Glutamatergic neuron (in vitro differentiated cells): Measurements from ENCODE around the gene COG2. TPM values are rescaled to one million over a fixed set of nuclear protein-coding genes. Genes with fewer than 3 reads are reported as not detected.

Experiments used
- DNase-seq: peaks from one replicate; pipeline ENCODE4 v3.0.0; 2022
- H3K27ac Mint-ChIP-seq: one replicate; pipeline ENCODE4 v1.8.0; 2020; ENCODE audit warnings: mild to moderate bottlenecking, mixed read lengths, inconsistent platforms; ENCODE audit not compliant: unreplicated experiment
- H3K27me3 Mint-ChIP-seq: one replicate; pipeline ENCODE4 v1.8.0; 2020; ENCODE audit warnings: mild to moderate bottlenecking, moderate library complexity, mixed read lengths, inconsistent platforms; ENCODE audit not compliant: unreplicated experiment
- H3K36me3 Mint-ChIP-seq: one replicate; pipeline ENCODE4 v1.8.0; 2020; ENCODE audit warnings: mild to moderate bottlenecking, mixed read lengths, inconsistent platforms; ENCODE audit not compliant: unreplicated experiment
- H3K4me1 Mint-ChIP-seq: one replicate; pipeline ENCODE4 v1.8.0; 2020; ENCODE audit warnings: mild to moderate bottlenecking, low read depth, mixed read lengths, inconsistent platforms; ENCODE audit not compliant: unreplicated experiment
- H3K4me3 Mint-ChIP-seq: one replicate; pipeline ENCODE4 v1.8.0; 2020; ENCODE audit warnings: mild to moderate bottlenecking, mixed read lengths, inconsistent platforms; ENCODE audit not compliant: unreplicated experiment
- H3K9me3 Mint-ChIP-seq: one replicate; pipeline ENCODE4 v1.8.0; 2020; ENCODE audit warnings: mild to moderate bottlenecking, moderate library complexity, mixed read lengths, inconsistent platforms; ENCODE audit not compliant: unreplicated experiment
- total RNA-seq: library from RNA; stranded (reverse); fragmentation: NEBNext Ultra II Directional; extraction: Animal tissue kit (Norgen Biotek cat#: 25700); gene quantifications from one replicate; pipeline ENCODE4 v1.2.1, GENCODE V29; 2021; ENCODE audit not compliant: unreplicated experiment
- TF ChIP-seq, protein P1 (sequence below): fragments of 200-600 bp; sonication (generic); IDR thresholded peaks from one replicate; pipeline ENCODE4 v1.5.0; 2021; ENCODE audit not compliant: partially characterized antibody, unreplicated experiment

Gene COG2
- total RNA-seq, 1 donor from 2014 or later = 29.0 TPM

DNA sequence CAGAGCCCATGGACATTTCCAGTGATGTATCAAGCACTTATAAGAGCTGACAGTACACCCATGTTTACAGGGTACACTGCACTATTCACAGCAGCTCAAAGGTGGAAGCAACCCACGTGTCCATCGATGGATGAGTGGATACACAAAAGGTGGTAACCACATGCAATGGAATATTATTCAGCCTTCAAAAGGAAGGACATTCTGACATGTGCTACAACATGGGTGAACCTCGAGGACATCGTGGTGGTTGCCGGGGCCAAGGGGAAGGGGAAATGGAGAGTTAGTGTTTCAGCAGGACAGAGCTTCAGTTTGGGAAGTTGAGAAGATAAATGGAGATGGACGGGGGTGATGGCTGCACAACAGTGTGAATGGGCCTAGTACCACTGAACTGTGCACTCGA lies 62.5 kb downstream of the COG2 start:
- TF ChIP-seq, protein P1, sequence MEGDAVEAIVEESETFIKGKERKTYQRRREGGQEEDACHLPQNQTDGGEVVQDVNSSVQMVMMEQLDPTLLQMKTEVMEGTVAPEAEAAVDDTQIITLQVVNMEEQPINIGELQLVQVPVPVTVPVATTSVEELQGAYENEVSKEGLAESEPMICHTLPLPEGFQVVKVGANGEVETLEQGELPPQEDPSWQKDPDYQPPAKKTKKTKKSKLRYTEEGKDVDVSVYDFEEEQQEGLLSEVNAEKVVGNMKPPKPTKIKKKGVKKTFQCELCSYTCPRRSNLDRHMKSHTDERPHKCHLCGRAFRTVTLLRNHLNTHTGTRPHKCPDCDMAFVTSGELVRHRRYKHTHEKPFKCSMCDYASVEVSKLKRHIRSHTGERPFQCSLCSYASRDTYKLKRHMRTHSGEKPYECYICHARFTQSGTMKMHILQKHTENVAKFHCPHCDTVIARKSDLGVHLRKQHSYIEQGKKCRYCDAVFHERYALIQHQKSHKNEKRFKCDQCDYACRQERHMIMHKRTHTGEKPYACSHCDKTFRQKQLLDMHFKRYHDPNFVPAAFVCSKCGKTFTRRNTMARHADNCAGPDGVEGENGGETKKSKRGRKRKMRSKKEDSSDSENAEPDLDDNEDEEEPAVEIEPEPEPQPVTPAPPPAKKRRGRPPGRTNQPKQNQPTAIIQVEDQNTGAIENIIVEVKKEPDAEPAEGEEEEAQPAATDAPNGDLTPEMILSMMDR = no peak
- H3K27ac Mint-ChIP-seq = no peak overlapping the region
- H3K27me3 Mint-ChIP-seq = peaks cover 3% of the 10 kb centered on the region
- H3K9me3 Mint-ChIP-seq = peaks cover 8% of the 10 kb centered on the region
- peak overlapping the region; percentile 41 for H3K4me3 Mint-ChIP-seq
- peaks cover 8% of the 10 kb centered on the region for H3K4me1 Mint-ChIP-seq
- peaks cover 8% of the 10 kb centered on the region for H3K36me3 Mint-ChIP-seq
- no peak for DNase-seq

DNA sequence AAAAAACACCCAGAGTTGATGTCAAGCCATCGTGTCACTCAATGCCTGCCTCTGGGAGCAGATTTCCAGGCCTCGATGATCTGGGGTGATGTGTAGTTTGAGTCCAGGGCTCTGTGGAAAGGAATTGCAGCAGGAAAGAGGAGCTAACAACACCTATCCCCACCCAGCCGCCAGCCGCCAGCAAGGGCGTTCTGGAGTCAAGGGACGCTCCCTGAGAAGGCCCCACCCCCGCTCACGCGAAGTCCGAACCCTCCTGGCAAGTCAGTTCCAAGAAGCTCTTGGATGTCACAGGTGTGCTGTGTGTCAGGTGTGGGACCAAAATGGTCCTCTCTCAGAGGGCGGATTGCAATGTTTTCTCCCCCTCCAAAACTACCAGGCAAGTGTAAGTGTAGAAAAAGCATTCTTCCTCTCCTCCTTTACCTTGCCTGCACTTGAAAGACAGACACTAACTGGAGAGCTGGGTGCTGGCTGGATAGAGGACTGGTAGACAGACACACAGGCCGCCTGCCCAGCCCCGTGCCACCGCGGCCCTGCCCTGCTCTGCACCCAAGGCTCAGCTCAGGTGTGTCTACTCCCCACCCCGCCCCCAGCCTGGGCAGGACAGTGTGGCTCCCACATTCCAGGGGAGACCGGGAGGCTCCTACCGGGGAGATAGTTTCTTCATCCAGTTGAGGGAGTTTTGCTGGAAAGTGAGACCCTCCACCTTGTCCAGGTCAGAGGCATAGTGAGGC lies 63.2 kb downstream of the COG2 start:
- Mint-ChIP-seq H3K4me1 (peaks cover 8% of the 10 kb centered on the region), H3K36me3 (peaks cover 8% of the 10 kb centered on the region), H3K27me3 (peaks cover 3% of the 10 kb centered on the region), H3K9me3 (peaks cover 8% of the 10 kb centered on the region), H3K4me3 (no peak overlapping the region), H3K27ac (no peak overlapping the region)
- DNase-seq = no peak
- TF ChIP-seq, protein P1 = no peak

DNA sequence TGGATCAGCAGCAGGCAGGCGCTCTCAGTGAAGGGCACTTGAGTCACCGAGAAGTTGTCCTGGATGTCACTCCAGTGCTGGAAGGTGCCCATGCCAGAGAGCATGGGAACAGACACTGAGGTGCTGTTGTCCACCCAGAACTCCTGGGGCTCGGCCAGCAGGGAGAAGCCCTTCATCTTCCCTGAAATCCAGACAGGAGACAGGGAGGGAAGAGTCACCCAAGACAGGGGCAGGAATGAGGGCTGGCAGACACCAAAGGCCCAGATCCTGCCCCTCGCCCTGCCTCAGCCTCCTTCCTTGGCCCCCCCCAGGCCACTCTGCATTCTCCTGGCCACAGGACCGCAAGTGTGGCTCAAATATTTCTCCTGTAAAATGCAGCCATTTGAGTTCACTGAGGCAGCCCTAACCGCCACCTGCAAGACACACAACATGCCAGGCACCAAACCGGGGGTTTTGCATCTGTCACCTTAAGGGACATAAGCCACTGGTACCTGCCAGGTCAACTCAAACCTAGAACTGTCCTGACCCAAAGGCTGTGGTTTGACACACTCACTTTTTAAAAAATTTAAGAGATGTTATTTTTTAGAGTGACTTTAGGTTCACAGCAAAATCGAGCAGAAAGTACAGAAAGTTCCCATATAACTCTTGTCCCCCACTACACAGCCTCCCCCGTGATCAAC lies 63.9 kb downstream of the COG2 start:
- peaks cover 8% of the 10 kb centered on the region for H3K36me3 Mint-ChIP-seq
- H3K9me3 Mint-ChIP-seq = peaks cover 8% of the 10 kb centered on the region
- peaks cover 8% of the 10 kb centered on the region for H3K4me1 Mint-ChIP-seq
- TF ChIP-seq, protein P1 = no peak
- DNase-seq = no peak
- peaks cover 3% of the 10 kb centered on the region for H3K27me3 Mint-ChIP-seq
- no peak overlapping the region for H3K27ac Mint-ChIP-seq
- no peak overlapping the region for H3K4me3 Mint-ChIP-seq

DNA sequence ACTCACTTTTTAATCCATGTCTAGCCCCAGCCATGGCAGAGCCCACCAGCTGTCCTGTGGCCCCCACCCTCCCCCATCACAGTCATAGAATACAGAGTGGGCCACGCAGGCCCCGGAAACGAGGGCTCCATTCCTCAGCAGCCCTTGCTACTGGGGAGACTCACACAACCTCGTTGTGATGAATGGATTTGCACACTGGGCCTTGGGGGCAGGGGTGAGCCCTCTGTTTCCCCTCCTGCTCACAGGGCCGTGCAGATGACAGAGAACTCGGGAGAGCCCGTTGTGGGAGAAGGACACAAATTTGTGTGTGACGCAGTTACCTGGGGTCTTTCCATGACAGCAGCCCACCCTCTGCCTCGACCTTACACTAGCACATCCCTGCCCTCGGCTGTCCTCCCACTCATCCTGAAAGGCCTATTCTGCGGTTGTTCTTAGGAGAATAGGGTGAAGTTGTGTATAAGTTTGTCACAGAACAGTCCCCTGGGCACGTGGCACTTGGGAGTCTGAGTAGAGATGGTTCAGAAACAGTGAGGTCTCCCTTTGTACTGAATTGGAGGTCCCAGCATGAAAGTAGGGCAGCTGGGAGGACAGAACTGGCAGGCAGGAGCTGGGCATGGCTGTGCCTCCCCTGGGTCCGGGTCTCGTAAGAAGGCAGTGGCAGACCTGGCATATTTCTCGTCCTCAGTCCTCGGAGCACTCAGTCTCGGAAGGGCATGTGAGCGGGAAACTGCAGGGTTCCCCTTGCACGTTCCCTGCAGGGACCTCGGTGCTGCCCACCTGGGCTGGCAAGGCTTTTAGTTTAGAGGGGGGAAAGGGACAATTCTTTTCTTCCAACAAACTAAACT lies 64.8 kb downstream of the COG2 start:
- peaks cover 8% of the 10 kb centered on the region for H3K9me3 Mint-ChIP-seq
- no peak overlapping the region for H3K4me3 Mint-ChIP-seq
- H3K27ac Mint-ChIP-seq = no peak overlapping the region
- H3K36me3 Mint-ChIP-seq = peaks cover 8% of the 10 kb centered on the region
- TF ChIP-seq, protein P1 = no peak
- H3K4me1 Mint-ChIP-seq = peaks cover 5% of the 10 kb centered on the region
- H3K27me3 Mint-ChIP-seq = peaks cover 3% of the 10 kb centered on the region
- DNase-seq = no peak
